ENCODE data around the gene GPM6B.

The GPM6B gene

GRCh38 chrX:13840121-13840520 is 23.2 kb upstream of the GPM6B start:
- H3K27me3 ChIP-seq (ENCODE audit: control insufficient read depth, insufficient read depth, low read length): no peaks in the 10 kb centered on the region
- H3K36me3 ChIP-seq (ENCODE audit: control insufficient read depth, insufficient read depth, low read length): no peaks in the 10 kb centered on the region
- H3K4me3 ChIP-seq (ENCODE audit: low read depth, low read length): no peak overlapping the region
- no peak overlapping the region for H3K9ac ChIP-seq (ENCODE audit: low read depth, low read length)
- H3K4me1 ChIP-seq (ENCODE audit: control insufficient read depth, insufficient read depth, low read length): peaks cover 29% of the 10 kb centered on the region
- no peaks in the 10 kb centered on the region for H3K9me3 ChIP-seq (ENCODE audit: control insufficient read depth, insufficient read depth, low read length)

DNA sequence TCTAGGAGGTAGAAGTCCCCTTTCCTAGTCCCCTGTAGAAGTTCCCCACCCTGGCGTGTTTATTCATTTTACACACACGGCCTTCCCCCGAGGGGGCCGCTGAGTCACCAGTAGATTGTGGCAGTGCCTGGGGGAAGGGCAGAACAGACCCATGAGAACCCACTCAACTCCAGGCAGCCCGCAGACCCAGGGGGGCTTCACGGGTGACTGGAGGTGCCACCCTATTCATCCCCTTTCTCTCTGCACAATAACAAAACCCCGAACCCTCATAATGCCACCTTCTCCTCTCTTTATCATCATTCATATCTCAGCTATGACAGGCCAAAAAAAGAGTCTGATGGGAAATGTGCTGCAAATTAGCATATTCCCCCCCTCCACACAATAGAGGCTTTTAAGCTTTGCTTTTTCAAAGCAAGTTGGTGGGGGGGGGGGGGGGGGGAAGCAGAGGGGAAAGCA is 20.4 kb upstream of the GPM6B start:
- Histone ChIP-seq H3K27me3 (ENCODE audit: control insufficient read depth, insufficient read depth, low read length) (no peaks in the 10 kb centered on the region), H3K9me3 (ENCODE audit: control insufficient read depth, insufficient read depth, low read length) (no peaks in the 10 kb centered on the region), H3K4me1 (ENCODE audit: control insufficient read depth, insufficient read depth, low read length) (peaks cover 29% of the 10 kb centered on the region), H3K4me3 (ENCODE audit: low read depth, low read length) (no peak overlapping the region), H3K9ac (ENCODE audit: low read depth, low read length) (no peak overlapping the region), H3K36me3 (ENCODE audit: control insufficient read depth, insufficient read depth, low read length) (no peaks in the 10 kb centered on the region)

GRCh38 chrX:13836575-13836974 is 19.7 kb upstream of the GPM6B start:
- H3K36me3 ChIP-seq (ENCODE audit: control insufficient read depth, insufficient read depth, low read length): no peaks in the 10 kb centered on the region
- no peaks in the 10 kb centered on the region for H3K9me3 ChIP-seq (ENCODE audit: control insufficient read depth, insufficient read depth, low read length)
- H3K27me3 ChIP-seq (ENCODE audit: control insufficient read depth, insufficient read depth, low read length): no peaks in the 10 kb centered on the region
- H3K4me1 ChIP-seq (ENCODE audit: control insufficient read depth, insufficient read depth, low read length): peaks cover 29% of the 10 kb centered on the region
- H3K9ac ChIP-seq (ENCODE audit: low read depth, low read length): no peak overlapping the region
- no peak overlapping the region for H3K4me3 ChIP-seq (ENCODE audit: low read depth, low read length)

GRCh38 chrX:13835825-13836224 is 18.9 kb upstream of the GPM6B start:
- no peak overlapping the region for H3K9ac ChIP-seq (ENCODE audit: low read depth, low read length)
- H3K4me3 ChIP-seq (ENCODE audit: low read depth, low read length): no peak overlapping the region
- peaks cover 28% of the 10 kb centered on the region for H3K4me1 ChIP-seq (ENCODE audit: control insufficient read depth, insufficient read depth, low read length)
- H3K27me3 ChIP-seq (ENCODE audit: control insufficient read depth, insufficient read depth, low read length): no peaks in the 10 kb centered on the region
- no peaks in the 10 kb centered on the region for H3K36me3 ChIP-seq (ENCODE audit: control insufficient read depth, insufficient read depth, low read length)
- H3K9me3 ChIP-seq (ENCODE audit: control insufficient read depth, insufficient read depth, low read length): no peaks in the 10 kb centered on the region

DNA sequence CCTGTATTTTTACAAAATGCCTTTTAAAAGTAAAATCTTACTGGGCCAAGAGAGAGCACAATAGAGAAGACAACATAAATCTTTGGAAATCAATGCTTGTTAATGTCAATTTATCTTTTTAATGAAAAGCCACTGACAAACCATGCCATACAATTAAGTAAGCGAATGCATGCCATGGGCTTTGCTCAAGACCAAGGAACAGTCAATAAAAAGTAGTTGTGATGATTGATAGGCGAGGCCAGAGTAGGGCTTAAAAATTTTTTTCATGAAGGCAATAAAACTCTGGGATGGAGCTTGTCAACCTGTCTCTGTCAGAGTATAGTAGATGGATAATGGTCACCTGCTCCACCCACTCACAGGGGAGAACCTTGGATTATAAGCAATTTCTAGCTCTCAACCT is 17.5 kb upstream of the GPM6B start:
- Histone ChIP-seq H3K27me3 (ENCODE audit: control insufficient read depth, insufficient read depth, low read length) (no peaks in the 10 kb centered on the region), H3K36me3 (ENCODE audit: control insufficient read depth, insufficient read depth, low read length) (no peaks in the 10 kb centered on the region), H3K9me3 (ENCODE audit: control insufficient read depth, insufficient read depth, low read length) (no peaks in the 10 kb centered on the region), H3K4me3 (ENCODE audit: low read depth, low read length) (no peak overlapping the region), H3K9ac (ENCODE audit: low read depth, low read length) (no peak overlapping the region), H3K4me1 (ENCODE audit: control insufficient read depth, insufficient read depth, low read length) (peaks cover 27% of the 10 kb centered on the region)

- no peaks in the 10 kb centered on the region for H3K36me3 ChIP-seq (ENCODE audit: control insufficient read depth, insufficient read depth, low read length)
Measured at GRCh38 chrX:13829983-13830382, 13.1 kb upstream of the GPM6B start.

GRCh38 chrX:13828392-13828791 is 11.5 kb upstream of the GPM6B start:
- Histone ChIP-seq H3K9ac (ENCODE audit: low read depth, low read length) (no peak overlapping the region), H3K36me3 (ENCODE audit: control insufficient read depth, insufficient read depth, low read length) (no peaks in the 10 kb centered on the region), H3K27me3 (ENCODE audit: control insufficient read depth, insufficient read depth, low read length) (no peaks in the 10 kb centered on the region), H3K4me3 (ENCODE audit: low read depth, low read length) (no peak overlapping the region), H3K9me3 (ENCODE audit: control insufficient read depth, insufficient read depth, low read length) (no peaks in the 10 kb centered on the region), H3K4me1 (ENCODE audit: control insufficient read depth, insufficient read depth, low read length) (peaks cover 2% of the 10 kb centered on the region)

More at GRCh38 chrX:13829983-13830382, 13.1 kb upstream of the GPM6B start:
- Histone ChIP-seq H3K9ac (ENCODE audit: low read depth, low read length) (no peak overlapping the region), H3K9me3 (ENCODE audit: control insufficient read depth, insufficient read depth, low read length) (no peaks in the 10 kb centered on the region), H3K4me1 (ENCODE audit: control insufficient read depth, insufficient read depth, low read length) (peaks cover 2% of the 10 kb centered on the region), H3K4me3 (ENCODE audit: low read depth, low read length) (no peak overlapping the region), H3K27me3 (ENCODE audit: control insufficient read depth, insufficient read depth, low read length) (no peaks in the 10 kb centered on the region)

DNA sequence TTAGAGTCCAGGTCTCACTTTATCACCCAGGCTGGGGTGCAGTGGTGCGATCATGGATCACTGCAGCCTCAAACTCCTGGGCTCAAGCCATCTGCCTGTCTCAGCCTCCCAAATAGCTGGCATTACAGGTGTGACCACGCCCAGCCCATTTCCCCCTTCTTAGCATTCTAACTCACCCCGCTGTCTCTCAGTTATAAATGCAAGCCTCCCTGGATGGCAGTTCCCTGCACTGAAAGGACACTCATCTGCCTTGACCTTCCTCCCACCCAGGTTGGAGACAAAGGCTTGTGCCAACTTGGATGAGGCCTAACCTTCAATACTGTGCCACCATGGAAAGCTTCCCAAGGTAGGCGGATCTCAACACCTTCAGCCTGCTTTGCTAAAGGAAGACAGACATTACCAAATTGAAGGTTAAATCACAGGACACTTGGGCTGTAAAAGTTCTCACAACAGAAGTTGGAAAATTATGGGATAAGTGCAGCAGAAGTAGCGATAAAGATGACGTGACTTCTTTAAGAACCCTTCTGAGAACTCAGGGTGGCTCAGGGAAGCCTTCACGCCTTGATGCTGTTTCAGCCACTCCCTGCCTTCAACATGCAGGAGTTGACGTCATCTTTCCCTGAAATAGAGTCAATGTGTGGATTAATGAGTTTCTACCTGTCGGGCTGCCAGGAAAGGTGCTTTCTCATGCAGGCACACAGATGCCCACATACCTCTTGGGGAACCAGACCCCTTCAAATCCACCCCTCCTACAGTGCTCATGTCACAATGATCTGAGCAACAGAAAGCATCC is 10.6 kb upstream of the GPM6B start:
- H3K4me1 ChIP-seq (ENCODE audit: control insufficient read depth, insufficient read depth, low read length): peaks cover 2% of the 10 kb centered on the region
- no peaks in the 10 kb centered on the region for H3K36me3 ChIP-seq (ENCODE audit: control insufficient read depth, insufficient read depth, low read length)
- H3K9ac ChIP-seq (ENCODE audit: low read depth, low read length): no peak overlapping the region
- no peaks in the 10 kb centered on the region for H3K27me3 ChIP-seq (ENCODE audit: control insufficient read depth, insufficient read depth, low read length)
- H3K4me3 ChIP-seq (ENCODE audit: low read depth, low read length): no peak overlapping the region
- no peaks in the 10 kb centered on the region for H3K9me3 ChIP-seq (ENCODE audit: control insufficient read depth, insufficient read depth, low read length)

DNA sequence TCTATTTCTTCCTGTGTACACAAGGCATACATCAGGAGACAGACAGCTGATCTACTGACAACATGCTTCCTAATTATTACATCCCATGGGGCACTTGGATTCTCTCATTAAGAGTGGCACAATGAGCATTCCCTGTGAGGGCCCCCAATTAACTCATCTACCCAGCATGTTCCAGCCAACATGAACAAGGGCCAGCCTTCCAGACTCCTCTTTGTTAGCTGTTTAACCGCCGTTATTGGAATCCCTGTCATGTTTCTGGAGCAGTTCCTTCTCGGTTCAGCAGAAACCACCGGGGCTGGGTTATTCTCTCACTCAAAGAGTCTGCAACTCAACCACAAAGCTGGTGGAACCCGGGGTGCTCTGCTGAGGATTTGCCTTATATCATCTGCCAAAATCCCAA is 9.9 kb upstream of the GPM6B start:
- no peaks in the 10 kb centered on the region for H3K9me3 ChIP-seq (ENCODE audit: control insufficient read depth, insufficient read depth, low read length)
- H3K36me3 ChIP-seq (ENCODE audit: control insufficient read depth, insufficient read depth, low read length): no peaks in the 10 kb centered on the region
- H3K9ac ChIP-seq (ENCODE audit: low read depth, low read length): no peak overlapping the region
- H3K4me1 ChIP-seq (ENCODE audit: control insufficient read depth, insufficient read depth, low read length): peaks cover 2% of the 10 kb centered on the region
- no peak overlapping the region for H3K4me3 ChIP-seq (ENCODE audit: low read depth, low read length)
- no peaks in the 10 kb centered on the region for H3K27me3 ChIP-seq (ENCODE audit: control insufficient read depth, insufficient read depth, low read length)

DNA sequence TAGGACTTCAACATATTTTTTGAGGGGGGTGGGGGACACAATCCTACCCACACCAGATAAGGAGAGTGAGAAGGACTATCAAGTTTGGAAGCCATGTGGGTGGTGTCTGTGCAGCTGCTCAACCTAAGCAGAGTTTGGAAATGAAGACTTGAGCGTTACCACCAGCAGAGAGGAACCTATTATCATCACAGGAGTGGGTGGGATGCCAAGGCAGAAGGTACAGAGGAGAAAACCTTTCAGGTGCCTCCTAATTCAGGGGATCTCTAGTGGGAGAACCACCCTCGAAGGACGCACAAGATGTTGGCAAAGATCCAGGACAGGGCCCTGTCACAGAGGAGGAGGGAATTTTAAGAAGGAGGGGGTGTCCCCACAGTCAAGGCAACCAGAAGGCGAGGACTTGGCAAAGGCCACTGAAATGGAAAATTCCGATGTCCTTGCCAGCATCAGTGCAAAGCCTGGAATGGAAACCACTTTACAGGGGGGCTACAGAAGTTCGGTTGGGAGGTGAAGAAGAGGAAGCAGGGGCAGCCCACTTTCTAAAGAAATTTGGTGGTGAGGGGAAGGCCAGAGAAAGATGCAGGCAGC is 8.4 kb upstream of the GPM6B start:
- Histone ChIP-seq H3K27me3 (ENCODE audit: control insufficient read depth, insufficient read depth, low read length) (no peaks in the 10 kb centered on the region), H3K36me3 (ENCODE audit: control insufficient read depth, insufficient read depth, low read length) (no peaks in the 10 kb centered on the region), H3K9ac (ENCODE audit: low read depth, low read length) (no peak overlapping the region), H3K4me1 (ENCODE audit: control insufficient read depth, insufficient read depth, low read length) (no peaks in the 10 kb centered on the region), H3K4me3 (ENCODE audit: low read depth, low read length) (no peak overlapping the region), H3K9me3 (ENCODE audit: control insufficient read depth, insufficient read depth, low read length) (no peaks in the 10 kb centered on the region)

GRCh38 chrX:13824746-13825145 is 7.9 kb upstream of the GPM6B start:
- H3K4me1 ChIP-seq (ENCODE audit: control insufficient read depth, insufficient read depth, low read length): no peaks in the 10 kb centered on the region
- H3K9me3 ChIP-seq (ENCODE audit: control insufficient read depth, insufficient read depth, low read length): no peaks in the 10 kb centered on the region
- H3K4me3 ChIP-seq (ENCODE audit: low read depth, low read length): no peak overlapping the region
- H3K36me3 ChIP-seq (ENCODE audit: control insufficient read depth, insufficient read depth, low read length): no peaks in the 10 kb centered on the region
- no peaks in the 10 kb centered on the region for H3K27me3 ChIP-seq (ENCODE audit: control insufficient read depth, insufficient read depth, low read length)
- H3K9ac ChIP-seq (ENCODE audit: low read depth, low read length): no peak overlapping the region

DNA sequence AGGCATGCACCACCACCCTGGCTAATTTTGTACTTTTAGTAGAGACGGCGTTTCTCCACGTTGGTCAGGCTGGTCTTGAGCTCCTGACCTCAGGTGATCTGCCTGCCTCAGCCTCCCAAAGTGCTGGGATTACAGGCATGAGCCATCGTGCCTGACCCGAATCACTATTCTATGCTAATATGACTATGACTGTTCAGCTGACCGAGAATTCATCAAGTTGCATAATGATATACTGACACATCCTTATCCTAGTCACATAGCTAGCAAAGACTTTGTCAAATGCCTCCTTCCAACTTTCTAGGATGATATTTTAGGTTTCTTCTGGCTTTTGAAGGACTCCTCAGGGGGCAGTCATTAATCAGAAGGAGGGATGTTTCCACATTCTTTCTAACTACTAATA is 4.8 kb upstream of the GPM6B start:
- H3K9me3 ChIP-seq (ENCODE audit: control insufficient read depth, insufficient read depth, low read length): no peaks in the 10 kb centered on the region
- no peak overlapping the region for H3K9ac ChIP-seq (ENCODE audit: low read depth, low read length)
- H3K4me3 ChIP-seq (ENCODE audit: low read depth, low read length): no peak overlapping the region
- peaks cover 6% of the 10 kb centered on the region for H3K4me1 ChIP-seq (ENCODE audit: control insufficient read depth, insufficient read depth, low read length)
- no peaks in the 10 kb centered on the region for H3K36me3 ChIP-seq (ENCODE audit: control insufficient read depth, insufficient read depth, low read length)
- H3K27me3 ChIP-seq (ENCODE audit: control insufficient read depth, insufficient read depth, low read length): no peaks in the 10 kb centered on the region

All from iPS-15b (cell line).